GM12878 (cell line): ENCODE results near the gene TTC16. TPM values are rescaled to one million over a fixed set of nuclear protein-coding genes. Genes with fewer than 3 reads are reported as not detected.

Experiments
- BCLAF1 ChIP-seq: fragments of 450-650 bp; IDR thresholded peaks from 2 replicates; pipeline ENCODE4 v1.6.1; 2017; ENCODE audit warnings: antibody characterized with exemption, mild to moderate bottlenecking, moderate library complexity
- CUX1 ChIP-seq: IDR thresholded peaks from 2 replicates; pipeline ENCODE4 v1.6.1; 2012; ENCODE audit warnings: improper control_type of control experiment, low read depth, low read length; ENCODE audit not compliant: insufficient replicate concordance
- SKIL ChIP-seq: fragments of 450-650 bp; IDR thresholded peaks from 2 replicates; pipeline ENCODE4 v1.6.1; 2017; ENCODE audit warnings: mild to moderate bottlenecking, low read depth, inconsistent platforms; ENCODE audit not compliant: poor library complexity, severe bottlenecking
- STAT3 ChIP-seq: IDR thresholded peaks from 2 replicates; pipeline ENCODE4 v1.6.1; 2011; ENCODE audit warnings: low read depth, low read length, improper control_type of control experiment
- polyA plus RNA-seq, 11 experiments: library from polyadenylated mRNA; depleted of rRNA in 4 of 11; unstranded in 6 of 11; stranded (reverse) in 5 of 11; fragments of >200 nt; fragmentation: Nextera tagmentation in 4 of 11; fragmentation: Illumina TruSeq in 1 of 11; extraction: Ambion mirVana in 4 of 11; extraction: Trizol in 1 of 11; gene quantifications; 1 replicate in 1 of 11; 2 replicates in 10 of 11; pipeline versions ENCODE4 v1.2.1 to v1.2.3, GENCODE V29; 2011 to 2016; ENCODE audit warnings: inconsistent platforms in 2 of 11, missing spikeins in 2 of 11, low read depth in 1 of 11
- total RNA-seq, 4 experiments: library from RNA; depleted of rRNA in 3 of 4; stranded (reverse); fragments of >200 nt in 3 of 4; fragmentation: Illumina TruSeq in 1 of 4; extraction: Trizol in 1 of 4; gene quantifications; 2 replicates each; pipeline versions ENCODE4 v1.2.1 to v1.2.3, GENCODE V29; 2013 to 2021

TTC16 gene
- total and polyA plus RNA-seq, 10 of the 15 experiments (the other 5 are each of a cell fraction or from before 2014, with no cell fraction given): 0.03 TPM; not detected in 9

GRCh38 chr9:127717766-127718165, 1.9 kb downstream of the TTC16 start (continued):
- TF ChIP-seq CUX1 (no peak), SKIL (no peak), STAT3 (no peak), BCLAF1 (no peak)
